22Rv1 (cell line): ENCODE results near the gene NELL1.

Experiments
- ZFX ChIP-seq: fragments of 450-650 bp; IDR thresholded peaks from 2 replicates; pipeline ENCODE4 v1.6.1; 2017; ENCODE audit warnings: antibody characterized with exemption, borderline replicate concordance
- TF ChIP-seq, protein P1 (sequence below): fragments of 450-650 bp; IDR thresholded peaks from 2 replicates; pipeline ENCODE4 v1.5.1; 2017; ENCODE audit warnings: mild to moderate bottlenecking

DNA sequence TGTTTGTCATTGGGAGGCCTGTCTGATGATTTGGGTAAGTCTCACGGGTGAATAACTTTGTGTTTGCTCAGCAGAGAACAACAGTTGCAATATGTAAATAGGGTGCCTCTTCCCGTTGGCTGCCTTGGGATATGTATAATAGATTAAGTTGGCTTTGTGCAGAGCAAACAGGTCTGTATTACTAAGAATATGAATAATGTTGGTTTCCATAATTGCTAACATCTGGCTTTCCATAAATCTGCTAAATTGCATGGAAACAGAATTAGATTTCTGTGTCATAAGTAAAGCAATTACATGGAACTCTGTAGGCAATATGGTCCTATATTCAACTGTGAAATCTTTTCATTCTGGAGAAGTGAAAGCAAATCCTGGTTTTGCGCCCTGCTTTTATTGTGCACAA, 887.5 kb downstream of the NELL1 start:
- TF ChIP-seq, protein P1, sequence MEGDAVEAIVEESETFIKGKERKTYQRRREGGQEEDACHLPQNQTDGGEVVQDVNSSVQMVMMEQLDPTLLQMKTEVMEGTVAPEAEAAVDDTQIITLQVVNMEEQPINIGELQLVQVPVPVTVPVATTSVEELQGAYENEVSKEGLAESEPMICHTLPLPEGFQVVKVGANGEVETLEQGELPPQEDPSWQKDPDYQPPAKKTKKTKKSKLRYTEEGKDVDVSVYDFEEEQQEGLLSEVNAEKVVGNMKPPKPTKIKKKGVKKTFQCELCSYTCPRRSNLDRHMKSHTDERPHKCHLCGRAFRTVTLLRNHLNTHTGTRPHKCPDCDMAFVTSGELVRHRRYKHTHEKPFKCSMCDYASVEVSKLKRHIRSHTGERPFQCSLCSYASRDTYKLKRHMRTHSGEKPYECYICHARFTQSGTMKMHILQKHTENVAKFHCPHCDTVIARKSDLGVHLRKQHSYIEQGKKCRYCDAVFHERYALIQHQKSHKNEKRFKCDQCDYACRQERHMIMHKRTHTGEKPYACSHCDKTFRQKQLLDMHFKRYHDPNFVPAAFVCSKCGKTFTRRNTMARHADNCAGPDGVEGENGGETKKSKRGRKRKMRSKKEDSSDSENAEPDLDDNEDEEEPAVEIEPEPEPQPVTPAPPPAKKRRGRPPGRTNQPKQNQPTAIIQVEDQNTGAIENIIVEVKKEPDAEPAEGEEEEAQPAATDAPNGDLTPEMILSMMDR, result no peak
- TF ChIP-seq ZFX, result no peak
